ENCODE measurements around the gene GABRA6.
"Not testable (repeated sequence)": the region's sequence is repeated elsewhere in the genome, so short reads cannot be mapped to it uniquely, and the experiment has no call there.

Gene GABRA6

GRCh38 chr5:161685461-161685860, at the start of gene GABRA6:
TSS of gene GABRA6 (plus strand) at chr5:161685721. CDS start at chr5:161685990, 269 bp downstream.
- DNase-seq (ENCODE audit: low spot score): no peak

GRCh38 chr5:161637591-161637990, 47.9 kb upstream of the GABRA6 start:
- no peak for DNase-seq (ENCODE audit: low spot score)

- no peak for DNase-seq (ENCODE audit: low spot score)
These were observed 44.1 kb upstream of the GABRA6 start for GRCh38 chr5:161641444-161641843.

GRCh38 chr5:161645264-161645663, 40.3 kb upstream of the GABRA6 start:
- DNase-seq (ENCODE audit: low spot score): no peak

GRCh38 chr5:161651926-161652325, 33.6 kb upstream of the GABRA6 start:
- DNase-seq (ENCODE audit: low spot score): not testable (repeated sequence)

- DNase-seq (ENCODE audit: low spot score): no peak
These were observed 24.7 kb upstream of the GABRA6 start for GRCh38 chr5:161660806-161661205.

- no peak for DNase-seq (ENCODE audit: low spot score)
These were observed 22.1 kb upstream of the GABRA6 start for GRCh38 chr5:161663431-161663830.

GRCh38 chr5:161676103-161676502, 9.4 kb upstream of the GABRA6 start:
- peak; percentile 2 for DNase-seq (ENCODE audit: low spot score)

- DNase-seq (ENCODE audit: low spot score): no peak
These were observed 628 bp downstream of the GABRA6 start for GRCh38 chr5:161686149-161686548.

- DNase-seq (ENCODE audit: low spot score): no peak
These were observed 1.4 kb downstream of the GABRA6 start for GRCh38 chr5:161686881-161687280.

GRCh38 chr5:161687316-161687715, 1.8 kb downstream of the GABRA6 start:
- no peak for DNase-seq (ENCODE audit: low spot score)

GRCh38 chr5:161691911-161692310, 6.4 kb downstream of the GABRA6 start:
- no peak for DNase-seq (ENCODE audit: low spot score)

- no peak for DNase-seq (ENCODE audit: low spot score)
These were observed 11.5 kb downstream of the GABRA6 start for GRCh38 chr5:161697001-161697400.

GRCh38 chr5:161700065-161700464, 14.5 kb downstream of the GABRA6 start:
- no peak for DNase-seq (ENCODE audit: low spot score)

GRCh38 chr5:161703528-161703927, 18.0 kb downstream of the GABRA6 start:
- DNase-seq (ENCODE audit: low spot score): no peak

- no peak for DNase-seq (ENCODE audit: low spot score)
These were observed 21.9 kb downstream of the GABRA6 start for GRCh38 chr5:161707382-161707781.

- no peak for DNase-seq (ENCODE audit: low spot score)
These were observed 23.7 kb downstream of the GABRA6 start for GRCh38 chr5:161709239-161709638.

GRCh38 chr5:161713042-161713441, 27.5 kb downstream of the GABRA6 start:
- DNase-seq (ENCODE audit: low spot score): no peak

- no peak for DNase-seq (ENCODE audit: low spot score)
These were observed 33.6 kb downstream of the GABRA6 start for GRCh38 chr5:161719157-161719556.

- no peak for DNase-seq (ENCODE audit: low spot score)
These were observed 34.9 kb downstream of the GABRA6 start for GRCh38 chr5:161720460-161720859.

GRCh38 chr5:161734741-161735140, 49.2 kb downstream of the GABRA6 start:
- no peak for DNase-seq (ENCODE audit: low spot score)

GRCh38 chr5:161740433-161740832, 54.9 kb downstream of the GABRA6 start:
- DNase-seq (ENCODE audit: low spot score): no peak

- no peak for DNase-seq (ENCODE audit: low spot score)
These were observed 58.8 kb downstream of the GABRA6 start for GRCh38 chr5:161744276-161744675.

- DNase-seq (ENCODE audit: low spot score): no peak
These were observed 59.9 kb downstream of the GABRA6 start for GRCh38 chr5:161745392-161745791.

GRCh38 chr5:161751265-161751664, 65.7 kb downstream of the GABRA6 start:
- DNase-seq (ENCODE audit: low spot score): no peak

Measured in AG08395 (cell line).